ENCODE results near the gene CCL19.
"Not testable (repeated sequence)": the region's sequence is repeated elsewhere in the genome, so short reads cannot be mapped to it uniquely, and the experiment has no call there.

DNA sequence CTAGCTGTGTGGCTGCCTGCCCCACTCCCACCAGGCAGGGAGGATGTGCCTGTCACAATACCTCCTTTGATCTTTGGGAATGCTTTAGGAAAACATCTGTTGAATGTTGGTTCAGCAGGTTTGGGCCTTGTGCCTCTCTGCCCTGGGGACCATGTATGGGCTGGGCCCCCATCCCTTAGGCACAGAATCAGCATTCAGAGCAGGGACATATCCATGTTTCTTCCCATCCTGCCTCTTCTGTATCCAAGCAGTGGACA lies 28.6 kb upstream of the CCL19 start:
- not testable (repeated sequence) for TF ChIP-seq EZH2 (IDR thresholded peaks at IDR 0.05; ENCODE audit: borderline replicate concordance, low read length)
- TF ChIP-seq, protein P1, sequence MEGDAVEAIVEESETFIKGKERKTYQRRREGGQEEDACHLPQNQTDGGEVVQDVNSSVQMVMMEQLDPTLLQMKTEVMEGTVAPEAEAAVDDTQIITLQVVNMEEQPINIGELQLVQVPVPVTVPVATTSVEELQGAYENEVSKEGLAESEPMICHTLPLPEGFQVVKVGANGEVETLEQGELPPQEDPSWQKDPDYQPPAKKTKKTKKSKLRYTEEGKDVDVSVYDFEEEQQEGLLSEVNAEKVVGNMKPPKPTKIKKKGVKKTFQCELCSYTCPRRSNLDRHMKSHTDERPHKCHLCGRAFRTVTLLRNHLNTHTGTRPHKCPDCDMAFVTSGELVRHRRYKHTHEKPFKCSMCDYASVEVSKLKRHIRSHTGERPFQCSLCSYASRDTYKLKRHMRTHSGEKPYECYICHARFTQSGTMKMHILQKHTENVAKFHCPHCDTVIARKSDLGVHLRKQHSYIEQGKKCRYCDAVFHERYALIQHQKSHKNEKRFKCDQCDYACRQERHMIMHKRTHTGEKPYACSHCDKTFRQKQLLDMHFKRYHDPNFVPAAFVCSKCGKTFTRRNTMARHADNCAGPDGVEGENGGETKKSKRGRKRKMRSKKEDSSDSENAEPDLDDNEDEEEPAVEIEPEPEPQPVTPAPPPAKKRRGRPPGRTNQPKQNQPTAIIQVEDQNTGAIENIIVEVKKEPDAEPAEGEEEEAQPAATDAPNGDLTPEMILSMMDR (conservative IDR thresholded peaks at IDR 0.05 in 1 of 2, IDR thresholded peaks at IDR 0.05 in 1 of 2; ENCODE audit: extremely low read depth in 1 of 2, insufficient read depth in 1 of 2, low read depth in 1 of 2, low read length in 2 of 2), result not testable (repeated sequence)

All from mammary epithelial cell (primary cell).